ENCODE data around the gene GORASP2. TPM values are rescaled to one million over a fixed set of nuclear protein-coding genes. Genes with fewer than 3 reads are reported as not detected.

GORASP2 gene
- polyA plus RNA-seq, 1 donor (not counting 4 experiments of a cell fraction or from before 2014, with no cell fraction given): 125 TPM

GRCh38 chr2:170885130-170885791 lies 43.8 kb upstream of the GORASP2 start:
- peak overlapping the region; percentile 61 for H3K4me2 ChIP-seq (ENCODE audit: control insufficient read depth, extremely low read depth, insufficient read depth, low read depth, low read length)
- FAIRE-seq: peak; percentile 63
- TF ChIP-seq EZH2 (IDR thresholded peaks at IDR 0.05; ENCODE audit: low read length) (no peak), CTCF (optimal IDR thresholded peaks at IDR 0.05 in 1 of 3, IDR thresholded peaks at IDR 0.05 in 1 of 3, conservative IDR thresholded peaks at IDR 0.05 in 1 of 3; ENCODE audit: extremely low read depth in 1 of 3, insufficient read depth in 2 of 3, low read length in 3 of 3) (peak; percentile 18 to 20 (median 19))
- no peaks in the 10 kb centered on the region for H3K9me1 ChIP-seq (ENCODE audit: control insufficient read depth, extremely low read depth, insufficient read depth, low read length)
- no peak overlapping the region for H3K9ac ChIP-seq (ENCODE audit: control insufficient read depth, extremely low read depth, insufficient read depth, low read length)
- peaks cover 13% of the 10 kb centered on the region for H3K4me1 ChIP-seq (ENCODE audit: control insufficient read depth, extremely low read depth, insufficient read depth, low read length)
- no peaks in the 10 kb centered on the region for H3K79me2 ChIP-seq (ENCODE audit: control insufficient read depth, insufficient read depth, low read length)
- H3K4me3 ChIP-seq (ENCODE audit: control insufficient read depth in 2 of 3, extremely low read depth in 1 of 3, insufficient read depth in 2 of 3, low read depth in 1 of 3, low read length in 3 of 3): no peak overlapping the region
- H3K27me3 ChIP-seq (ENCODE audit: control insufficient read depth, extremely low read depth, insufficient read depth, low read length): no peaks in the 10 kb centered on the region
- no peak overlapping the region for H3K27ac ChIP-seq (ENCODE audit: control insufficient read depth, insufficient read depth, low read length)
- peak; percentile 33 for DNase-seq (ENCODE audit: low read depth, low spot score)
- H4K20me1 ChIP-seq (ENCODE audit: control insufficient read depth, extremely low read depth, insufficient read depth, low read length): no peaks in the 10 kb centered on the region
- no peaks in the 10 kb centered on the region for H3K36me3 ChIP-seq (ENCODE audit: control insufficient read depth in 2 of 2, extremely low read depth in 1 of 2, insufficient read depth in 2 of 2, low read length in 2 of 2)
- dilution Hi-C loops (cut with MboI; ENCODE audit: extremely low pct_ligation_motif_present, low sequenced_read_pairs): no loop called here
- no peaks in the 10 kb centered on the region for H3K9me3 ChIP-seq (ENCODE audit: control insufficient read depth, low read depth, low read length)
- no peak overlapping the region for H2AFZ ChIP-seq (ENCODE audit: control insufficient read depth, low read length)

- Histone ChIP-seq H3K9me1 (ENCODE audit: control insufficient read depth, extremely low read depth, insufficient read depth, low read length) (no peaks in the 10 kb centered on the region), H3K4me2 (ENCODE audit: control insufficient read depth, extremely low read depth, insufficient read depth, low read depth, low read length) (peak overlapping the region; percentile 61), H2AFZ (ENCODE audit: control insufficient read depth, low read length) (peak overlapping the region; percentile 38), H3K79me2 (ENCODE audit: control insufficient read depth, insufficient read depth, low read length) (no peaks in the 10 kb centered on the region), H4K20me1 (ENCODE audit: control insufficient read depth, extremely low read depth, insufficient read depth, low read length) (no peaks in the 10 kb centered on the region), H3K27me3 (ENCODE audit: control insufficient read depth, extremely low read depth, insufficient read depth, low read length) (no peaks in the 10 kb centered on the region), H3K36me3 (ENCODE audit: control insufficient read depth in 2 of 2, extremely low read depth in 1 of 2, insufficient read depth in 2 of 2, low read length in 2 of 2) (no peaks in the 10 kb centered on the region), H3K4me1 (ENCODE audit: control insufficient read depth, extremely low read depth, insufficient read depth, low read length) (peaks cover 13% of the 10 kb centered on the region), H3K9me3 (ENCODE audit: control insufficient read depth, low read depth, low read length) (no peaks in the 10 kb centered on the region), H3K9ac (ENCODE audit: control insufficient read depth, extremely low read depth, insufficient read depth, low read length) (no peak overlapping the region), H3K27ac (ENCODE audit: control insufficient read depth, insufficient read depth, low read length) (peak overlapping the region; percentile 19), H3K4me3 (ENCODE audit: control insufficient read depth in 2 of 3, extremely low read depth in 1 of 3, insufficient read depth in 2 of 3, low read depth in 1 of 3, low read length in 3 of 3) (no peak overlapping the region)
- dilution Hi-C loops (cut with MboI; ENCODE audit: extremely low pct_ligation_motif_present, low sequenced_read_pairs): no loop called here
- FAIRE-seq (peak; percentile 98), DNase-seq (ENCODE audit: low read depth, low spot score) (peak; percentile 79)
- no peak for TF ChIP-seq EZH2 (IDR thresholded peaks at IDR 0.05; ENCODE audit: low read length)
- TF ChIP-seq CTCF (optimal IDR thresholded peaks at IDR 0.05 in 1 of 3, IDR thresholded peaks at IDR 0.05 in 1 of 3, conservative IDR thresholded peaks at IDR 0.05 in 1 of 3; ENCODE audit: extremely low read depth in 1 of 3, insufficient read depth in 2 of 3, low read length in 3 of 3): no peak
Observed at GRCh38 chr2:170886386-170886785, 42.7 kb upstream of the GORASP2 start.
